Measurements from ENCODE around the gene FCN2.

FCN2 gene

GRCh38 chr9:134869554-134870300 is 10.9 kb upstream of the FCN2 start:
- no peak for DNase-seq

- DNase-seq = no peak
Observed at GRCh38 chr9:134870301-134870694, 10.3 kb upstream of the FCN2 start.

GRCh38 chr9:134870746-134871662 is 9.6 kb upstream of the FCN2 start:
- no peak for DNase-seq

- no peak for DNase-seq
Observed at GRCh38 chr9:134871697-134872340, 8.8 kb upstream of the FCN2 start.

- peak; percentile 66 for DNase-seq
Observed at GRCh38 chr9:134872482-134873231, 8.0 kb upstream of the FCN2 start.

- DNase-seq = no peak
Observed at GRCh38 chr9:134875371-134875770, 5.2 kb upstream of the FCN2 start.

- no peak for DNase-seq
Observed at GRCh38 chr9:134877541-134877940, 3.1 kb upstream of the FCN2 start.

GRCh38 chr9:134879664-134880483 is 736 bp upstream of the FCN2 start:
- no peak for DNase-seq

- no peak for DNase-seq
Observed at GRCh38 chr9:134881313-134881670, 682 bp downstream of the FCN2 start.

- no peak for DNase-seq
Observed at GRCh38 chr9:134882204-134882785, 1.7 kb downstream of the FCN2 start.

GRCh38 chr9:134883040-134883782 is 2.6 kb downstream of the FCN2 start:
- DNase-seq = no peak

- no peak for DNase-seq
Observed at GRCh38 chr9:134884492-134884891, 3.9 kb downstream of the FCN2 start.

GRCh38 chr9:134885001-134885678 is 4.5 kb downstream of the FCN2 start:
- no peak for DNase-seq

- DNase-seq = no peak
Observed at GRCh38 chr9:134885679-134886412, 5.2 kb downstream of the FCN2 start.

- no peak for DNase-seq
Observed at GRCh38 chr9:134886413-134886913, 5.9 kb downstream of the FCN2 start.

- no peak for DNase-seq
Observed at GRCh38 chr9:134887219-134887618, 6.6 kb downstream of the FCN2 start.

GRCh38 chr9:134887686-134888602 is 7.3 kb downstream of the FCN2 start:
- no peak for DNase-seq

GRCh38 chr9:134888603-134889190 is 8.1 kb downstream of the FCN2 start:
- no peak for DNase-seq
